Right lobe of liver (tissue), 6 donors: ENCODE measurements around the gene C2CD2L. TPM values are rescaled to one million over a fixed set of nuclear protein-coding genes. Genes with fewer than 3 reads are reported as not detected.
"Not testable (repeated sequence)": the region's sequence is repeated elsewhere in the genome, so short reads cannot be mapped to it uniquely, and the experiment has no call there.

ENCODE experiments used
- ATAC-seq, 4 donors: fragments of 200-7000 bp; cut with Tn5 transposase; one replicate each; pipeline ENCODE4 v1.9.1; 2020; ENCODE audit warnings: mild to moderate bottlenecking in 4 of 4, moderate library complexity in 4 of 4
- DNase-seq, 3 donors: peaks; one replicate each; pipeline ENCODE4 v3.0.0-alpha.2; 2020
- H3K27ac ChIP-seq, 3 donors: fragments of 200-600 bp; one replicate each; pipeline ENCODE4 v1.8.0; 2022
- H3K27me3 ChIP-seq, 2 donors: fragments of 200-600 bp; one replicate each; pipeline ENCODE4 v1.8.0; 2022
- H3K36me3 ChIP-seq, 4 donors: fragments of 200-600 bp; sonication (generic) in 1 of 4; one replicate each; pipeline versions ENCODE4 v1.5.1 to v1.8.0; 2017 to 2022; ENCODE audit warnings: control low read depth in 1 of 4
- H3K4me1 ChIP-seq, 4 donors: fragments of 200-600 bp; sonication (generic) in 1 of 4; one replicate each; pipeline versions ENCODE4 v1.5.1 to v1.8.0; 2017 to 2022; ENCODE audit warnings: control low read depth in 1 of 4
- H3K4me3 ChIP-seq, 3 donors: fragments of 200-600 bp; one replicate each; pipeline ENCODE4 v1.8.0; 2022
- H3K9me3 ChIP-seq, 4 donors: fragments of 200-600 bp; sonication (generic) in 1 of 4; one replicate each; pipeline versions ENCODE4 v1.5.1 to v1.8.0; 2017 to 2022; ENCODE audit warnings: control low read depth in 1 of 4
- POLR2A ChIP-seq: fragments of 450-650 bp; IDR thresholded peaks from one replicate; pipeline ENCODE4 v1.6.1; 2017; ENCODE audit warnings: antibody characterized with exemption, mild to moderate bottlenecking
- WGBS: methylation state at CpG from one replicate; pipeline ENCODE4 v1.1.6; 2018; ENCODE audit warnings: low coverage, low lambda C conversion rate; ENCODE audit not compliant: insufficient coverage; ENCODE audit errors: missing lambda C conversion rate; 5-methylcytosine and 5-hydroxymethylcytosine counted together
- intact Hi-C, 2 donors: fragments of 100-400 bp; cut with DNase I; formaldehyde crosslinking; loops; one replicate each; pipeline versions ENCODE4 v1.11.2 to v1.14.1; 2022
- total RNA-seq, 6 experiments: library from RNA; depleted of rRNA in 2 of 6; stranded (reverse); fragments of >200 nt in 2 of 6; fragmentation: NEBNext Ultra II Directional in 3 of 6; extraction: Animal tissue kit (Norgen Biotek cat#: 25700) in 3 of 6; gene quantifications; one replicate each; pipeline versions ENCODE4 v1.1.0 to v1.2.4, GENCODE V29; 2016 to 2023
- TF ChIP-seq, protein P1 (sequence below), 4 donors: fragments of 200-600 bp in 3 of 4; fragments of 450-650 bp in 1 of 4; IDR thresholded peaks; one replicate each; pipeline versions ENCODE4 v1.5.1 to v1.8.0; 2016 to 2022; ENCODE audit warnings: antibody characterized with exemption in 4 of 4, mild to moderate bottlenecking in 2 of 4
- donor health status: DM: no; HTN: yes; CAD: no.
- donor health status: DM: no; HTN: no; CAD: no.
- donor health status: DM: no; HTN: no; CAD: no.
- donor health status: DM: no; HTN: yes; CAD: no.
- donor health status: DM: no; HTN: yes; CAD: no.

Gene C2CD2L
- total RNA-seq, 6 experiments from 2014 or later, result 5.4 to 9.7 (median 6.5) TPM

DNA sequence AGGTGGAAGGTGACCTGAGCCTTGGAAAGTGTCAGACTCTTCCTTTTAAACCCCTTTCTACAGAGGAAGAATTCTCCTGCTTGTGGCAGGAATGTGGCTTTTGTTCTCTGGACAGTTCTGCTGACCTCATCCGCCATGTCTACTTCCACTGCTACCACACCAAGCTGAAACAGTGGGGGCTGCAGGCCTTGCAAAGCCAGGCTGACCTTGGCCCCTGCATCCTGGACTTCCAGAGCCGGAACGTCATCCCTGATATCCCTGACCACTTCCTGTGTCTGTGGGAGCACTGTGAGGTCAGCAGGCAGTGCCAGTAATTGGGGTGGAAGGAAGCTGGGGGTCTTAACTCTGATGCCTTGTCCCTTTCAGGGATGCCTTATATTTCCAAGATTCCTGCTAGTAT, 23.5 kb downstream of the C2CD2L start:
- Histone ChIP-seq H3K4me3 (no peak overlapping the region), H3K27me3 (no peaks in the 10 kb centered on the region), H3K27ac (peak overlapping the region in 2 of 3 donors; percentile 4 to 31), H3K4me1 (peaks cover 0 to 1% (median under 1%) of the 10 kb centered on the region in 4 donors), H3K9me3 (no peaks in the 10 kb centered on the region), H3K36me3 (peaks cover 0 to 67% (median 26%) of the 10 kb centered on the region in 4 donors)
- no peak for TF ChIP-seq POLR2A
- TF ChIP-seq, protein P1, sequence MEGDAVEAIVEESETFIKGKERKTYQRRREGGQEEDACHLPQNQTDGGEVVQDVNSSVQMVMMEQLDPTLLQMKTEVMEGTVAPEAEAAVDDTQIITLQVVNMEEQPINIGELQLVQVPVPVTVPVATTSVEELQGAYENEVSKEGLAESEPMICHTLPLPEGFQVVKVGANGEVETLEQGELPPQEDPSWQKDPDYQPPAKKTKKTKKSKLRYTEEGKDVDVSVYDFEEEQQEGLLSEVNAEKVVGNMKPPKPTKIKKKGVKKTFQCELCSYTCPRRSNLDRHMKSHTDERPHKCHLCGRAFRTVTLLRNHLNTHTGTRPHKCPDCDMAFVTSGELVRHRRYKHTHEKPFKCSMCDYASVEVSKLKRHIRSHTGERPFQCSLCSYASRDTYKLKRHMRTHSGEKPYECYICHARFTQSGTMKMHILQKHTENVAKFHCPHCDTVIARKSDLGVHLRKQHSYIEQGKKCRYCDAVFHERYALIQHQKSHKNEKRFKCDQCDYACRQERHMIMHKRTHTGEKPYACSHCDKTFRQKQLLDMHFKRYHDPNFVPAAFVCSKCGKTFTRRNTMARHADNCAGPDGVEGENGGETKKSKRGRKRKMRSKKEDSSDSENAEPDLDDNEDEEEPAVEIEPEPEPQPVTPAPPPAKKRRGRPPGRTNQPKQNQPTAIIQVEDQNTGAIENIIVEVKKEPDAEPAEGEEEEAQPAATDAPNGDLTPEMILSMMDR (IDR thresholded peaks at IDR 0.05), result no peak
- intact Hi-C loops, result no loop called here
- WGBS, result 86% methylated on average over 1 of the region's 3 CpGs
- ATAC-seq (peak; percentile 76 to 85 (median 80)), DNase-seq (peak in 2 of 3 donors; percentile 45 to 56)

DNA sequence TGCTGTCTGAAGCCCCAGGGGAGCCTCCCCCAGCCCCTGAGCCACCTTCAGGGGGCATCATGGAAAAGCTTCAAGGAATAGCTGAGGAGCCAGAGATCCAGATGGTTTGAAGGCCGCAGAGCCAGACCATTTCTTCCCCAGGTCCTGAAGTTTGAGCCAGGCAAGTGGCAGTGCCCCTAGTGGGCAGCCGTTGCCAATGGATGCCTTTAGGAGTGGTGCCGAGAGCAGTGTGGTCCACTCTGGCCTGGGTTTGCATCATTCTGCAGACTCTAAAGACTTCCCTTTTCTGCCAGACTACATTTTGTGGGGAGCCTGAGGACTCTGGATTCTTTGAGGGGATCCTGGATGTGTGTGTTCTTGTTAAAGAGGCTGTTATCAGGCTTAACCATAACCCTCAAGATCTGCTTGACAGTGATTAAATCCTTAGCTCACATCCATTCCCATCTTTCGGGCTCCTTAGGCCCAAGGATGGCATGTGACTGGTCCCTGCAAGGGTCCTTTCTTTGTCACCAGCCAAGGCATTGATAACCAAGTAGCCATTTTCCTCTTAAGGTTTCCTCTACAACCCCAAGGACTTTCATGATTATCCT, 27.3 kb downstream of the C2CD2L start:
- intact Hi-C loops, result no loop called here
- TF ChIP-seq, protein P1 (IDR thresholded peaks at IDR 0.05), result peak in 3 of 4 donors; percentile 41 to 49 (median 41)
- no peak for TF ChIP-seq POLR2A
- 94% methylated on average over 2 of the region's 4 CpGs for WGBS
- Histone ChIP-seq H3K27me3 (no peaks in the 10 kb centered on the region), H3K4me3 (no peak overlapping the region), H3K4me1 (no peaks in the 10 kb centered on the region), H3K27ac (no peak overlapping the region), H3K9me3 (no peaks in the 10 kb centered on the region), H3K36me3 (peaks cover 0 to 53% (median 22%) of the 10 kb centered on the region in 4 donors)
- DNase-seq, result no peak
- ATAC-seq, result peak; percentile 46 to 52 (median 50)

DNA sequence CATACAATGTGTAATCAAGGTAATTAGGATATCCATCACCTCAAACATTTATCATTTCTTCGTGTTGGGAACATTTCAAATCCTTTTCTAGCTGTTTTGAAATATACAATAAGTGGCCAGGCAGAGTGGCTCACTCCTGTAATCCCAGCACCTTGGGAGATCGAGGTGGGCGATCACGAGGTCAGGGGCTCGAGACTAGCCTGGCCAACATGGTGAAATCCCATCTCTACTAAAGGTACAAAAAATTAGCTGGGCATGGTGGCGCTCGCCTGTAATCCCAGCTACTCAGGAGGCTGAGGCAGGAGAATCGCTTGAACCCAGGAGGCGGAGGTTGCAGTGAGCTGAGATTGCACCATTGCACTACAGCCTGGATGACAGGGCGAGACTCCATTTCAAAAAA, 32.1 kb downstream of the C2CD2L start:
- intact Hi-C loops, result not testable (repeated sequence)

DNA sequence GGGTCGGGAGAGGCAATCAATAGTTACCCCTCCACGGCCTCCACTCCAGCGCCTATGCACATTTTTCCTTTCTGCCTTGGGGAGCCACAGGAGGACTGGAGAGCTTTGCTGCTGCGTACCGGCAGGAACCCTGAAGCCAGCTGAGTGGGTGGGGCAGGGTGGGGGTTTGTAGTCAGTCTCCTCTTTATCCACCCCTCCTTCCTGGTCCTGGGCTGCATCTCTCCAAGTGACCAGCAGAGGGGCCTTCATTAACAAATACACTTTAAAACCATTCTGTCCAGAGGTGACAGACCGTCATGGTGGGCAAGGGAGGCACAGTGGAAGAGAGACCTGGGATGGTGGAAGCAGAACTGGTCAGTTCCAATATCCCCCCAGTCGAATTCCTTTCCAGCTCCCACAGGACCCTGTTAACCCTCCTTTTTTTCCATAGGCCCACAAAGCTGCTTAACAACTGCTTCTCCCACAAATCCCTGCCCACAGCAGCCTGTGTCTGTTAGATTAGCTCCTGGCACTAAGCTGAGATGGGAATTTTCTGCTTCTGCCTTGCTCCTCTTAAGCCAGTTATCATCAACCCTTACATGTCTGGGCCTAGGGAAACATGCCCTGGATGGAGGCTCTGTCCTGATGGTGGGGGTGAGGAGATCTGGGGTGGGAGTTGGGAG, 37.8 kb downstream of the C2CD2L start:
- TF ChIP-seq POLR2A, result no peak
- TF ChIP-seq, protein P1 (IDR thresholded peaks at IDR 0.05), result peak; percentile 54 to 60 (median 58)
- intact Hi-C loops, result no loop called here
- Histone ChIP-seq H3K27me3 (peaks cover 0 to 4% of the 10 kb centered on the region in 2 donors), H3K27ac (no peak overlapping the region), H3K4me1 (peaks cover 0 to 8% (median 0%) of the 10 kb centered on the region in 4 donors), H3K36me3 (no peaks in the 10 kb centered on the region), H3K9me3 (no peaks in the 10 kb centered on the region), H3K4me3 (no peak overlapping the region)
- DNase-seq, result peak in 2 of 3 donors; percentile 58 to 63
- peak; percentile 86 to 93 (median 88) for ATAC-seq
- 11% methylated on average over 7 of the region's 7 CpGs for WGBS

More for the DNA sequence above, 32.1 kb downstream of the C2CD2L start:
- H3K27ac ChIP-seq, DNase-seq, H3K9me3 ChIP-seq, ATAC-seq, H3K4me3 ChIP-seq, H3K36me3 ChIP-seq, H3K4me1 ChIP-seq, H3K27me3 ChIP-seq: not testable (repeated sequence)
- 82% methylated on average over 10 of the region's 10 CpGs for WGBS

DNA sequence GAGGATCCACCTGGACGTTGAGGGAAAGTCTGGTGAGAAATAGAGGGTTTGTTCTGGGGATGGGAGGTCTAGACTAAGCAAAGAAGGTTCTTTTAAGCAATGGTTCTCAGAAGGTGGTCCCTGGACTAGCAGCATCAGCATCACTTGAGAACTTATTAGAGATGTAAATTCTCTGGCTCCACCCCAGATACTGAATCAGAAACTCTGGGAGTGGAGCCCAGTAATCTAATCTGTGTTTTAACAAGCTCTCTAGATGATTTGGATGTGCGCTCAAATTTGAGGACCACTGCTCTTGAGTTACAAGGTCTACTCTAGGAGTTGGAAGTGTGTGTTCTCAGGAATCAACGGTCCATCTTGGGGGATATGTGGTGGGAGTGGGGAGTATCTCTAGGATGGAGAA, 38.4 kb downstream of the C2CD2L start:
- Histone ChIP-seq H3K27ac (no peak overlapping the region), H3K9me3 (no peaks in the 10 kb centered on the region), H3K36me3 (no peaks in the 10 kb centered on the region), H3K4me1 (peaks cover 0 to 8% (median 0%) of the 10 kb centered on the region in 4 donors), H3K4me3 (no peak overlapping the region), H3K27me3 (peaks cover 0 to 4% of the 10 kb centered on the region in 2 donors)
- DNase-seq (no peak), ATAC-seq (no peak)
- intact Hi-C loops, result no loop called here
- no peak for TF ChIP-seq POLR2A
- TF ChIP-seq, protein P1 (IDR thresholded peaks at IDR 0.05), result no peak
- WGBS, result 43% methylated on average over 3 of the region's 3 CpGs
